ENCODE data around the gene CELF4.

Gene CELF4

GRCh38 chr18:37334631-37335408, 230.8 kb downstream of the CELF4 start:
- peak; percentile 85 for DNase-seq

- DNase-seq = no peak
These were observed 232.8 kb downstream of the CELF4 start for GRCh38 chr18:37332628-37333420.

- DNase-seq = no peak
These were observed 233.4 kb downstream of the CELF4 start for GRCh38 chr18:37332219-37332618.

GRCh38 chr18:37330173-37330572, 235.4 kb downstream of the CELF4 start:
- no peak for DNase-seq

GRCh38 chr18:37328946-37329719, 236.5 kb downstream of the CELF4 start:
- DNase-seq = no peak

- DNase-seq = no peak
These were observed 238.5 kb downstream of the CELF4 start for GRCh38 chr18:37327063-37327577.

- peak; percentile 48 for DNase-seq
These were observed 243.0 kb downstream of the CELF4 start for GRCh38 chr18:37322492-37323035.

GRCh38 chr18:37321582-37322491, 243.8 kb downstream of the CELF4 start:
- no peak for DNase-seq

GRCh38 chr18:37320317-37320716, 245.3 kb downstream of the CELF4 start:
- no peak for DNase-seq

- no peak for DNase-seq
These were observed 246.9 kb downstream of the CELF4 start for GRCh38 chr18:37318360-37319355.

GRCh38 chr18:37317486-37317885, 248.1 kb downstream of the CELF4 start:
- no peak for DNase-seq

GRCh38 chr18:37316468-37316867, 249.1 kb downstream of the CELF4 start:
- no peak for DNase-seq

GRCh38 chr18:37315935-37316334, 249.7 kb downstream of the CELF4 start:
- DNase-seq = no peak

GRCh38 chr18:37314534-37314933, 251.1 kb downstream of the CELF4 start:
- DNase-seq = no peak

- DNase-seq = no peak
These were observed 252.0 kb downstream of the CELF4 start for GRCh38 chr18:37313624-37314023.

- no peak for DNase-seq
These were observed 255.7 kb downstream of the CELF4 start for GRCh38 chr18:37309861-37310260.

GRCh38 chr18:37309059-37309458, 256.5 kb downstream of the CELF4 start:
- peak; percentile 6 for DNase-seq

- no peak for DNase-seq
These were observed 258.4 kb downstream of the CELF4 start for GRCh38 chr18:37307181-37307580.

GRCh38 chr18:37306432-37306831, 259.2 kb downstream of the CELF4 start:
- no peak for DNase-seq

- DNase-seq = no peak
These were observed 260.5 kb downstream of the CELF4 start for GRCh38 chr18:37305066-37305465.
